Nephron progenitor cell (in vitro differentiated cells): ENCODE measurements around the gene P2RY12.

Experiments
- DNase-seq: peaks from one replicate; pipeline ENCODE4 v3.0.0; 2021
- H3K27ac Mint-ChIP-seq: 2 replicates; pipeline ENCODE4 v1.8.0; 2021; ENCODE audit warnings: mild to moderate bottlenecking, moderate library complexity, mixed read lengths
- H3K27me3 Mint-ChIP-seq: 2 replicates; pipeline ENCODE4 v1.8.0; 2021; ENCODE audit warnings: mild to moderate bottlenecking, low read depth, mixed read lengths; ENCODE audit not compliant: poor library complexity
- H3K36me3 Mint-ChIP-seq: 2 replicates; pipeline ENCODE4 v1.8.0; 2021; ENCODE audit warnings: low read depth, mixed read lengths
- H3K4me1 Mint-ChIP-seq: 2 replicates; pipeline ENCODE4 v1.8.0; 2021; ENCODE audit warnings: mixed read lengths
- H3K4me3 Mint-ChIP-seq: 2 replicates; pipeline ENCODE4 v1.8.0; 2021; ENCODE audit warnings: mild to moderate bottlenecking, moderate library complexity, mixed read lengths
- H3K9me3 Mint-ChIP-seq: 2 replicates; pipeline ENCODE4 v1.8.0; 2021; ENCODE audit warnings: mild to moderate bottlenecking, moderate library complexity, mixed read lengths
- TF ChIP-seq, protein P1 (sequence below): fragments of 200-600 bp; sonication (generic); IDR thresholded peaks from 2 replicates; pipeline ENCODE4 v1.5.0; 2021; ENCODE audit warnings: antibody characterized with exemption

Gene P2RY12

GRCh38 chr3:151412989-151413388 is 28.4 kb upstream of the P2RY12 start:
- no peak for DNase-seq

GRCh38 chr3:151410891-151411559 is 26.5 kb upstream of the P2RY12 start:
- no peaks in the 10 kb centered on the region for H3K27me3 Mint-ChIP-seq
- no peak overlapping the region for H3K27ac Mint-ChIP-seq
- H3K9me3 Mint-ChIP-seq: no peaks in the 10 kb centered on the region
- no peaks in the 10 kb centered on the region for H3K4me1 Mint-ChIP-seq
- no peak for DNase-seq
- H3K4me3 Mint-ChIP-seq: no peak overlapping the region
- TF ChIP-seq, protein P1, sequence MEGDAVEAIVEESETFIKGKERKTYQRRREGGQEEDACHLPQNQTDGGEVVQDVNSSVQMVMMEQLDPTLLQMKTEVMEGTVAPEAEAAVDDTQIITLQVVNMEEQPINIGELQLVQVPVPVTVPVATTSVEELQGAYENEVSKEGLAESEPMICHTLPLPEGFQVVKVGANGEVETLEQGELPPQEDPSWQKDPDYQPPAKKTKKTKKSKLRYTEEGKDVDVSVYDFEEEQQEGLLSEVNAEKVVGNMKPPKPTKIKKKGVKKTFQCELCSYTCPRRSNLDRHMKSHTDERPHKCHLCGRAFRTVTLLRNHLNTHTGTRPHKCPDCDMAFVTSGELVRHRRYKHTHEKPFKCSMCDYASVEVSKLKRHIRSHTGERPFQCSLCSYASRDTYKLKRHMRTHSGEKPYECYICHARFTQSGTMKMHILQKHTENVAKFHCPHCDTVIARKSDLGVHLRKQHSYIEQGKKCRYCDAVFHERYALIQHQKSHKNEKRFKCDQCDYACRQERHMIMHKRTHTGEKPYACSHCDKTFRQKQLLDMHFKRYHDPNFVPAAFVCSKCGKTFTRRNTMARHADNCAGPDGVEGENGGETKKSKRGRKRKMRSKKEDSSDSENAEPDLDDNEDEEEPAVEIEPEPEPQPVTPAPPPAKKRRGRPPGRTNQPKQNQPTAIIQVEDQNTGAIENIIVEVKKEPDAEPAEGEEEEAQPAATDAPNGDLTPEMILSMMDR: no peak
- peaks cover 30% of the 10 kb centered on the region for H3K36me3 Mint-ChIP-seq

More at GRCh38 chr3:151412989-151413388, 28.4 kb upstream of the P2RY12 start:
- no peak overlapping the region for H3K27ac Mint-ChIP-seq
- H3K4me1 Mint-ChIP-seq: no peaks in the 10 kb centered on the region
- H3K4me3 Mint-ChIP-seq: no peak overlapping the region
- H3K36me3 Mint-ChIP-seq: peaks cover 49% of the 10 kb centered on the region
- H3K9me3 Mint-ChIP-seq: no peaks in the 10 kb centered on the region
- TF ChIP-seq, protein P1: no peak
- H3K27me3 Mint-ChIP-seq: no peaks in the 10 kb centered on the region

DNA sequence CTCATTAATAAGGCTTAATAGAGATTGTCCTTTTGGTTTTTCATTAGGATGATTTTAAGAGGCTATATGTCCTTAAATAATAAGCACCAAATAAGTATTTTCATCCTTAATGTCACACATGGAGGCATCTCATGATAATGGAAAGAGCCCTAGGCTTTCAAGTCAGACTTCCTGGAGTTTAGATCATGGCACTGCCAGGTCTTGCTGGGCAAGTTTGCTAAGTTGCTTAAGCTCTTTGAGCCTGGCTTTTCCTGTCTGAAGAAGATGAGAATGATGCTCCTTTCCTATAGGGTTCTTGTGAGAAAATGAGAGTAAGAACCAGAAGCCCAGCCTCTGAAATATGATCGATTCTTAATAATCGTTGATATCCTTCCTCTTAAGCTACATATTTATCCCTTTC is 23.4 kb upstream of the P2RY12 start:
- no peak overlapping the region for H3K27ac Mint-ChIP-seq
- no peaks in the 10 kb centered on the region for H3K4me1 Mint-ChIP-seq
- no peaks in the 10 kb centered on the region for H3K27me3 Mint-ChIP-seq

DNA sequence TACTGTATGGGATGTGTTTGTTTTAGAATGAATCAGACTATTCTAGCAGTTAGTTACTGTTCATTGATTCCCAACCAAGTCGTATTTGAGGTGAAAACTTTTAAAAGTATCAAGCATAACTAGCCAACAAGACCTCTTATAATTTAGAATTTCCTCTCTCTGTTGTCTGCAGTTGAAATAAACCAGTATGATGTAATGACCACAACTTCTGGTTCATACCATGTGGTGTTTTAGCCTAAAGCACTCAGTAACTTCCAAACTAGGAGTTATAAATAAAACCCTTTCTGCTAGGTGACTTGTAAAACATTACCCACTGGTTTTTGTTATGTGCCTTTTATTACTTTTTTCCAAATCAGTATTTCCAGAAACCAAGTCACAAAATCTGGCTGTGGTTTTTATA is 19.8 kb upstream of the P2RY12 start:
- H3K4me3 Mint-ChIP-seq: no peak overlapping the region
- TF ChIP-seq, protein P1: no peak
- DNase-seq: no peak

More for the DNA sequence above, 23.4 kb upstream of the P2RY12 start:
- H3K4me3 Mint-ChIP-seq: no peak overlapping the region
- DNase-seq: no peak
- TF ChIP-seq, protein P1: no peak
- no peaks in the 10 kb centered on the region for H3K9me3 Mint-ChIP-seq
- peaks cover 19% of the 10 kb centered on the region for H3K36me3 Mint-ChIP-seq

DNA sequence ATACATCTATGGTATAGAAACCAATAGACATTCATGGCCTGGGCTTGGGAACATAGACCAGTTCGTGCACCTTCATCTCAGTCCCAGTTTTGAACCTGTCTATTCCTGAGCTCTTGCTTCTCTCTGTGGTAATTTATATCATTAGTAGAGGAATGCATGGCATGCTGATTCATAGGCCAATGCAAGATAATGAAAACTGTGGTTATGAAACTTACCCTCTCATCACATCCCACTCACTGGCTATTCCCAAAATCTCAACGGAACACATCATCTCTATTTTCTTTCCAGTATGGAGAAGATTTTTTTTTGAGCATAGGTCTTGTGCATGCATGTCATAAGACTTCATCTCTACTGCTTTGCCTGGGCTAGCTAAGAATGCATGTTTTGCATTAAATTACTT is 18.7 kb upstream of the P2RY12 start:
- no peak overlapping the region for H3K27ac Mint-ChIP-seq
- H3K36me3 Mint-ChIP-seq: peaks cover 14% of the 10 kb centered on the region
- DNase-seq: no peak
- no peak overlapping the region for H3K4me3 Mint-ChIP-seq
- H3K27me3 Mint-ChIP-seq: no peaks in the 10 kb centered on the region
- H3K4me1 Mint-ChIP-seq: no peaks in the 10 kb centered on the region
- TF ChIP-seq, protein P1: no peak
- no peaks in the 10 kb centered on the region for H3K9me3 Mint-ChIP-seq

More for the DNA sequence above, 19.8 kb upstream of the P2RY12 start:
- Mint-ChIP-seq H3K36me3 (peaks cover 14% of the 10 kb centered on the region), H3K4me1 (no peaks in the 10 kb centered on the region), H3K27ac (no peak overlapping the region), H3K9me3 (no peaks in the 10 kb centered on the region), H3K27me3 (no peaks in the 10 kb centered on the region)

- Mint-ChIP-seq H3K4me1 (no peaks in the 10 kb centered on the region), H3K36me3 (peaks cover 14% of the 10 kb centered on the region), H3K9me3 (no peaks in the 10 kb centered on the region), H3K27me3 (no peaks in the 10 kb centered on the region), H3K27ac (no peak overlapping the region), H3K4me3 (no peak overlapping the region)
- DNase-seq: no peak
- TF ChIP-seq, protein P1: no peak
Measured at GRCh38 chr3:151402349-151402748, 17.8 kb upstream of the P2RY12 start.
